Endothelial cell (in vitro differentiated cells): Measurements from ENCODE around the gene CPN2. TPM values are rescaled to one million over a fixed set of nuclear protein-coding genes. Genes with fewer than 3 reads are reported as not detected.

Source experiments
- DNase-seq: peaks from one replicate; pipeline ENCODE4 v3.0.0; 2021; ENCODE audit warnings: low spot score
- H3K27ac Mint-ChIP-seq: one replicate; pipeline ENCODE4 v1.8.0; 2021; ENCODE audit warnings: mixed read lengths, inconsistent platforms; ENCODE audit not compliant: unreplicated experiment
- H3K27me3 Mint-ChIP-seq: one replicate; pipeline ENCODE4 v1.8.0; 2021; ENCODE audit warnings: mild to moderate bottlenecking, moderate library complexity, mixed read lengths, inconsistent platforms; ENCODE audit not compliant: unreplicated experiment
- H3K36me3 Mint-ChIP-seq: one replicate; pipeline ENCODE4 v1.8.0; 2021; ENCODE audit warnings: mild to moderate bottlenecking, low read depth, mixed read lengths, inconsistent platforms; ENCODE audit not compliant: unreplicated experiment
- H3K4me1 Mint-ChIP-seq: one replicate; pipeline ENCODE4 v1.8.0; 2021; ENCODE audit warnings: mild to moderate bottlenecking, mixed read lengths, inconsistent platforms; ENCODE audit not compliant: unreplicated experiment
- H3K4me3 Mint-ChIP-seq: one replicate; pipeline ENCODE4 v1.8.0; 2021; ENCODE audit warnings: mild to moderate bottlenecking, mixed read lengths, inconsistent platforms; ENCODE audit not compliant: unreplicated experiment
- H3K9me3 Mint-ChIP-seq: one replicate; pipeline ENCODE4 v1.8.0; 2021; ENCODE audit warnings: mixed read lengths, inconsistent platforms; ENCODE audit not compliant: unreplicated experiment
- total RNA-seq: library from RNA; stranded (reverse); fragmentation: NEBNext Ultra II Directional; extraction: Animal tissue kit (Norgen Biotek cat#: 25700); gene quantifications from one replicate; pipeline ENCODE4 v1.2.1, GENCODE V29; 2021; ENCODE audit not compliant: unreplicated experiment
- TF ChIP-seq, protein P1 (sequence below): fragments of 200-600 bp; sonication (generic); IDR thresholded peaks from one replicate; pipeline ENCODE4 v1.5.0; 2021; ENCODE audit warnings: antibody characterized with exemption; ENCODE audit not compliant: unreplicated experiment

CPN2 gene
- total RNA-seq, 1 donor from 2014 or later: not detected

DNA sequence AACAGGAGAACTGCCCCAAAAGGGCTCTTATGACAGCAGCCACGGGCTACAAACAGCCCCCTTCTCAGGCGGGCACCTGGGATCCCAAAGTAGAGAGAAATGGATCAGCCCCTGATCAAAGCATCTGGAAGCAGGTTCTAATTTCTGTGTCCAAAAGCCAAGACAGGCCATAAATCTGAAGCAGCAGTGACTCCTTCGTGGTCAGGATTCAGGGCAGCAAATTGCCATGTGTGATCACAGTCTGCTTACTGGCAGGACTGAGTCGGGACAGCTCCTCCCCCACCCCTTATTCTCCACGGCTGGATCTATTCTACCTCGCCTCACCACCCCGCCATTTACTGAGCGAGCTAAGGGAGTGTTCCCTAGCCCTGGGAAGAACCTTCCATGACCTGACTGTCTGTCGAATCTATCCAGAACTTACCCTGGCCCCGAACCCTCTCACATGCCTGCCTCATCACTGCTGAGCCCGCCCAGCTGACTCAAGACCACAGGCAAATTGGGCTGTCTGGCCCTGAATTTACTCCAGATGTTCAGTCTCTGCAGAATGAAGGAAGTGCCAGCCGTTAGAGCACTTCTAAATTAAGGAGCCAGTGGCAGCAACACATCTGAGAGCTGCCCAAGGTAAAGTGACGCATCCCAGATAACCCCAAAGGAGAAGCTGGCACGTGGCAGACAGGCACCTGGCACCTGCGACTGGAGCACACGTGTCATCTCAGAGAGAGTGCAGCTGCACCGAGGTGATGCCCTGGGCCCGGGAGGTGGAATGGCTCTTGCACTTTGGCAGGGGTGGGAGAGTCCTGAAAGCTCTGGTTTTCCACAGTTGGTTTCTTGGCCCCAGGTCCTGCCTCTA is 17.1 kb upstream of the CPN2 start:
- Mint-ChIP-seq H3K36me3 (peaks cover 4% of the 10 kb centered on the region), H3K9me3 (no peaks in the 10 kb centered on the region), H3K27me3 (peaks cover 11% of the 10 kb centered on the region), H3K4me1 (peaks cover 3% of the 10 kb centered on the region), H3K27ac (no peak overlapping the region), H3K4me3 (no peak overlapping the region)
- TF ChIP-seq, protein P1, sequence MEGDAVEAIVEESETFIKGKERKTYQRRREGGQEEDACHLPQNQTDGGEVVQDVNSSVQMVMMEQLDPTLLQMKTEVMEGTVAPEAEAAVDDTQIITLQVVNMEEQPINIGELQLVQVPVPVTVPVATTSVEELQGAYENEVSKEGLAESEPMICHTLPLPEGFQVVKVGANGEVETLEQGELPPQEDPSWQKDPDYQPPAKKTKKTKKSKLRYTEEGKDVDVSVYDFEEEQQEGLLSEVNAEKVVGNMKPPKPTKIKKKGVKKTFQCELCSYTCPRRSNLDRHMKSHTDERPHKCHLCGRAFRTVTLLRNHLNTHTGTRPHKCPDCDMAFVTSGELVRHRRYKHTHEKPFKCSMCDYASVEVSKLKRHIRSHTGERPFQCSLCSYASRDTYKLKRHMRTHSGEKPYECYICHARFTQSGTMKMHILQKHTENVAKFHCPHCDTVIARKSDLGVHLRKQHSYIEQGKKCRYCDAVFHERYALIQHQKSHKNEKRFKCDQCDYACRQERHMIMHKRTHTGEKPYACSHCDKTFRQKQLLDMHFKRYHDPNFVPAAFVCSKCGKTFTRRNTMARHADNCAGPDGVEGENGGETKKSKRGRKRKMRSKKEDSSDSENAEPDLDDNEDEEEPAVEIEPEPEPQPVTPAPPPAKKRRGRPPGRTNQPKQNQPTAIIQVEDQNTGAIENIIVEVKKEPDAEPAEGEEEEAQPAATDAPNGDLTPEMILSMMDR: no peak
- no peak for DNase-seq

DNA sequence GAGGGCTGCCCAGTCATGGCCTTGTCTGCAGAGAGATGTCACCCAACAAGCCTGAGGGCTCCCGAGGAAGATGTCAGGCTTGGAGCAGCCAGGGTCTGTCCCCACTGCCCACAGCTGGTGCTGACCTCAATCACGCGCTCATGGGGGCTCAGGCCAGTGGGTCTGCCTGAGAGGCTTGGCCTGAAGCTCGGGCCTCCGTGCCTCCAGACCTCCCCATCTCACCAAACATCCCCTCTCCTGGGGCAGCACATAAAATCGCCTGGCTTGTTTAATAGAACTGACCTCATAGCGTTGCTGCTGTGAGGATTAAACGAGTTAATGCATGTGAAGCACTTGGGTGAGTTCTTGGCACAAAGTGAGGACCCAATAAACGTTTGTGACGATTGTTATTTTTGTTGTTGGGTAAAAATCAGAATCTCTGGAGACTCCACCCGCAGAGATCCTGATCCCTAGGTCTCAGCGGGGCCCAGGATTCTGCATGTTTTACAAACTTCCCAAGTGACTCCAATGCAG is 14.9 kb upstream of the CPN2 start:
- no peak overlapping the region for H3K27ac Mint-ChIP-seq
- TF ChIP-seq, protein P1: no peak
- peaks cover 3% of the 10 kb centered on the region for H3K4me1 Mint-ChIP-seq
- no peaks in the 10 kb centered on the region for H3K9me3 Mint-ChIP-seq
- no peak for DNase-seq
- H3K36me3 Mint-ChIP-seq: no peaks in the 10 kb centered on the region
- H3K27me3 Mint-ChIP-seq: peaks cover 8% of the 10 kb centered on the region
- H3K4me3 Mint-ChIP-seq: no peak overlapping the region

DNA sequence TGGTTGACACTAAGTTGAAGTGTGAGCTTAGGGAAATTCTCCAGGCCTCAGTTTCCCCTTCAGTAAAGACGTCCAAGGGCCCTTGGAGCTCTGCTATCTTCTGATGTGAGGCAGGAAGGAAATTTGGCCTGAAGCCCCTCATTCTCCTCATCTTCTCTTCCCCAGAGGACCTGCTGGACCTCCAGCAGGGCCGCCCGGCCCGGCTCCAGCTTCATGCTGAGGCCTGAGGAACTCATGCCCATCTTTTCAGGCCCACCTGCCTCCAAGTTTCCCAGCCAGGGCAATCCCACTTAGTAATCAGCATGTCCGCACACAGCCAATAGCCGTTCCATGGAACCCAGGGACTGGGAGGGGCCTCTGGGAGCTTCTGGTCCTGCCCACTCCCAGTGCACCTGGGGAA is 14.4 kb upstream of the CPN2 start:
- no peak for DNase-seq
- Mint-ChIP-seq H3K27me3 (peaks cover 8% of the 10 kb centered on the region), H3K9me3 (no peaks in the 10 kb centered on the region), H3K4me1 (peaks cover 3% of the 10 kb centered on the region), H3K36me3 (no peaks in the 10 kb centered on the region), H3K4me3 (no peak overlapping the region), H3K27ac (no peak overlapping the region)
- TF ChIP-seq, protein P1: no peak

DNA sequence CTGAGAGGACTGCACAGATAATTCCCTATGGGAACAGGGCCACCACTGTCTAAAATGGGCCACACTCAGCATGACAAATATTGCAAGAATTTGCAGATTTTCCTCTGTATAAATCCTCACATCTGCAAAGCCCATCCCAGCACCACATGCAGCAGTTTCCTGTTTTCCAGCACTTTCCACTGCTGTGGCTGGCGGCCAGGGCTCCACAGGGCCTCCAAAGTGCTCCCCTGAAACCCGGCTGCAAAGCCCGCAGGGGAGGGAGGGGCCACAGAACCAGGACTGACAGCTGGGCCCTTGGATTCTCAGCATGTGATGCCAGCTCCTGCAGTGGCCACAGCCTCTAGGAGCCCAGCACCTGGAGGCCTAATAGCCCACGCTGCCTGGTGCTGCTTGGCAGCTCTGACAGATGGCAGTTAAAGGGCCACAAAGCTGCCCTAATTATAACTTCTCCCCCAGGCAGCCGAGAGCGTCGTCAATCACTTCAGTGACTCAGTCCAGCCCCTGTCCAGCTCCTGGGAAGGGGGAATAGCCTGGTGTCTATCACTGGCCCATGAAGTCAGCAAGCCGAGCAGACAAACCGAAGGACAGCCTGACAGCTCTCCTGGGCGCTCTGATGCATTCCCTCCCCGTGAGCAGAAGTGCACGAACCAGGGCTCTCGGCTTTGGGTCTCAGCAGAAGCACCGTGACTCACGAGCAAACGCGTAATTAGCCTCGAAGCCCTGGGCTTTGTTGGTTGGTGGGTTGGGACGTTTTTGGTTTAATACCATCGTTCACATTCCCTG is 13.7 kb upstream of the CPN2 start:
- Mint-ChIP-seq H3K4me1 (peaks cover 2% of the 10 kb centered on the region), H3K27ac (no peak overlapping the region), H3K27me3 (peaks cover 11% of the 10 kb centered on the region), H3K36me3 (no peaks in the 10 kb centered on the region), H3K4me3 (no peak overlapping the region), H3K9me3 (no peaks in the 10 kb centered on the region)
- DNase-seq: no peak
- TF ChIP-seq, protein P1: no peak
